Osteocyte (in vitro differentiated cells): ENCODE results near the gene LIPA. TPM values are rescaled to one million over a fixed set of nuclear protein-coding genes. Genes with fewer than 3 reads are reported as not detected.

Experiments used
- DNase-seq: peaks from one replicate; pipeline ENCODE4 v3.0.0; 2021; ENCODE audit warnings: mixed read lengths; ENCODE audit not compliant: unreplicated experiment; ENCODE audit errors: extremely low spot score
- H3K27ac Mint-ChIP-seq: one replicate; pipeline ENCODE4 v1.8.0; 2021; ENCODE audit warnings: mild to moderate bottlenecking, mixed read lengths; ENCODE audit not compliant: unreplicated experiment
- H3K27me3 Mint-ChIP-seq: one replicate; pipeline ENCODE4 v1.8.0; 2021; ENCODE audit warnings: mixed read lengths; ENCODE audit not compliant: unreplicated experiment
- H3K36me3 Mint-ChIP-seq: one replicate; pipeline ENCODE4 v1.8.0; 2021; ENCODE audit warnings: mixed read lengths; ENCODE audit not compliant: unreplicated experiment
- H3K4me1 Mint-ChIP-seq: one replicate; pipeline ENCODE4 v1.8.0; 2021; ENCODE audit warnings: mixed read lengths; ENCODE audit not compliant: unreplicated experiment
- H3K4me3 Mint-ChIP-seq: one replicate; pipeline ENCODE4 v1.8.0; 2021; ENCODE audit warnings: mild to moderate bottlenecking, moderate library complexity, mixed read lengths; ENCODE audit not compliant: unreplicated experiment
- H3K9me3 Mint-ChIP-seq: one replicate; pipeline ENCODE4 v1.8.0; 2021; ENCODE audit warnings: mixed read lengths; ENCODE audit not compliant: unreplicated experiment
- CTCF ChIP-seq: fragments of 200-600 bp; sonication (generic); IDR thresholded peaks from 2 replicates; pipeline ENCODE4 v1.5.0; 2021; ENCODE audit warnings: antibody characterized with exemption, mild to moderate bottlenecking, moderate library complexity
- total RNA-seq: library from RNA; stranded (reverse); gene quantifications from 2 replicates; pipeline ENCODE4 v1.2.1, GENCODE V29; 2021

The LIPA gene
- total RNA-seq, 1 donor from 2014 or later: 36.9 TPM

- no peak for DNase-seq
- Mint-ChIP-seq H3K4me1 (peaks cover 83% of the 10 kb centered on the region), H3K4me3 (no peak overlapping the region), H3K27ac (peak overlapping the region; percentile 97), H3K36me3 (no peaks in the 10 kb centered on the region), H3K9me3 (peaks cover 5% of the 10 kb centered on the region), H3K27me3 (no peaks in the 10 kb centered on the region)
- TF ChIP-seq CTCF: no peak
These were observed 26.5 kb upstream of the LIPA start for GRCh38 chr10:89278034-89278535.

GRCh38 chr10:89275383-89275782, 23.8 kb upstream of the LIPA start:
- TF ChIP-seq CTCF: no peak
- Mint-ChIP-seq H3K27ac (peak overlapping the region; percentile 33), H3K27me3 (no peaks in the 10 kb centered on the region), H3K4me3 (no peak overlapping the region), H3K9me3 (no peaks in the 10 kb centered on the region), H3K4me1 (peaks cover 56% of the 10 kb centered on the region), H3K36me3 (no peaks in the 10 kb centered on the region)
- no peak for DNase-seq

GRCh38 chr10:89274928-89275327, 23.4 kb upstream of the LIPA start:
- no peak for DNase-seq
- Mint-ChIP-seq H3K4me3 (no peak overlapping the region), H3K9me3 (no peaks in the 10 kb centered on the region), H3K27ac (peak overlapping the region; percentile 33), H3K4me1 (peaks cover 53% of the 10 kb centered on the region), H3K27me3 (no peaks in the 10 kb centered on the region), H3K36me3 (no peaks in the 10 kb centered on the region)
- no peak for TF ChIP-seq CTCF

GRCh38 chr10:89273680-89274079, 22.1 kb upstream of the LIPA start:
- Mint-ChIP-seq H3K27me3 (no peaks in the 10 kb centered on the region), H3K4me3 (no peak overlapping the region), H3K36me3 (no peaks in the 10 kb centered on the region), H3K4me1 (peaks cover 41% of the 10 kb centered on the region), H3K9me3 (no peaks in the 10 kb centered on the region), H3K27ac (peak overlapping the region; percentile 56)
- no peak for TF ChIP-seq CTCF
- DNase-seq: no peak

GRCh38 chr10:89271532-89271931, 20.0 kb upstream of the LIPA start:
- H3K4me1 Mint-ChIP-seq: peaks cover 34% of the 10 kb centered on the region
- H3K4me3 Mint-ChIP-seq: no peak overlapping the region
- no peaks in the 10 kb centered on the region for H3K9me3 Mint-ChIP-seq
- H3K27me3 Mint-ChIP-seq: no peaks in the 10 kb centered on the region
- DNase-seq: no peak
- no peaks in the 10 kb centered on the region for H3K36me3 Mint-ChIP-seq
- TF ChIP-seq CTCF: no peak
- H3K27ac Mint-ChIP-seq: no peak overlapping the region
